ENCODE measurements around the gene CYCS.

CYCS gene

GRCh38 chr7:25125137-25125946 lies at the start of gene CYCS:
CYCS (minus strand) TSS chr7:25125260; CDS start chr7:25124119, 1,141 bp downstream.
- DNase-seq: peak; percentile 100

GRCh38 chr7:25173184-25173583 lies 48.1 kb upstream of the CYCS start:
- DNase-seq: no peak

- DNase-seq: no peak
Measured at GRCh38 chr7:25171516-25171915, 46.5 kb upstream of the CYCS start.

GRCh38 chr7:25171071-25171470 lies 46.0 kb upstream of the CYCS start:
- DNase-seq: no peak

- no peak for DNase-seq
Measured at GRCh38 chr7:25169683-25170082, 44.6 kb upstream of the CYCS start.

- DNase-seq: no peak
Measured at GRCh38 chr7:25168145-25168544, 43.1 kb upstream of the CYCS start.

GRCh38 chr7:25167262-25167843 lies 42.3 kb upstream of the CYCS start:
- DNase-seq: no peak

- DNase-seq: peak; percentile 81
Measured at GRCh38 chr7:25159983-25160596, 35.0 kb upstream of the CYCS start.

GRCh38 chr7:25158966-25159365 lies 33.9 kb upstream of the CYCS start:
- DNase-seq: no peak

- DNase-seq: no peak
Measured at GRCh38 chr7:25151773-25152172, 26.7 kb upstream of the CYCS start.

GRCh38 chr7:25149836-25150235 lies 24.8 kb upstream of the CYCS start:
- no peak for DNase-seq

- DNase-seq: peak; percentile 35
Measured at GRCh38 chr7:25148772-25149575, 23.9 kb upstream of the CYCS start.

- no peak for DNase-seq
Measured at GRCh38 chr7:25143763-25144162, 18.7 kb upstream of the CYCS start.

- DNase-seq: no peak
Measured at GRCh38 chr7:25139536-25139935, 14.5 kb upstream of the CYCS start.

GRCh38 chr7:25134358-25135010 lies 9.4 kb upstream of the CYCS start:
- no peak for DNase-seq

GRCh38 chr7:25132430-25132829 lies 7.4 kb upstream of the CYCS start:
- no peak for DNase-seq

GRCh38 chr7:25126751-25127150 lies 1.7 kb upstream of the CYCS start:
- DNase-seq: no peak

GRCh38 chr7:25124465-25125136 lies 459 bp downstream of the CYCS start:
- peak; percentile 84 for DNase-seq

- DNase-seq: no peak
Measured at GRCh38 chr7:25122373-25122772, 2.7 kb downstream of the CYCS start.

- no peak for DNase-seq
Measured at GRCh38 chr7:25121599-25121998, 3.5 kb downstream of the CYCS start.

- DNase-seq: no peak
Measured at GRCh38 chr7:25119102-25119501, 6.0 kb downstream of the CYCS start.

Data from DMS53 (cell line).